ENCODE data around the gene MYNN.

DNA sequence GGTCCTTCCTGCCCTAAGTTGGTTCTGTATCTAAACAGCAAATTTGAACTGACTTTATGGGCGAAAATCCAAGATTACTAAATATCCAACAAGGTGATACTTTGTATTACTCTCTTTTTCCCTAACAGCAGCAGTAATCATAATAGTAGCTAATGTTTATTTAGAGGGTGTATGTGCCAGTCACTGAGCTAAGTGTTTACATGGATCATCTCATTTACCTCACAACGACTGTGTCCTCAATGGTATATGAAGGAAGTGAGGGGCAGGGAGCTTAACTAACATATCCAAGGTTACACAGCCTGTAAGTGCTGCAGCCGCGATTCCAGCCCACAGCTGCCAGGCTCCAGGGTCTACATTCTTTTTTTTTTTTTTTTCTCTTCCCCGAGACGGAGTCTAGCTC is 49.8 kb downstream of the MYNN start:
- TF ChIP-seq, protein P1, sequence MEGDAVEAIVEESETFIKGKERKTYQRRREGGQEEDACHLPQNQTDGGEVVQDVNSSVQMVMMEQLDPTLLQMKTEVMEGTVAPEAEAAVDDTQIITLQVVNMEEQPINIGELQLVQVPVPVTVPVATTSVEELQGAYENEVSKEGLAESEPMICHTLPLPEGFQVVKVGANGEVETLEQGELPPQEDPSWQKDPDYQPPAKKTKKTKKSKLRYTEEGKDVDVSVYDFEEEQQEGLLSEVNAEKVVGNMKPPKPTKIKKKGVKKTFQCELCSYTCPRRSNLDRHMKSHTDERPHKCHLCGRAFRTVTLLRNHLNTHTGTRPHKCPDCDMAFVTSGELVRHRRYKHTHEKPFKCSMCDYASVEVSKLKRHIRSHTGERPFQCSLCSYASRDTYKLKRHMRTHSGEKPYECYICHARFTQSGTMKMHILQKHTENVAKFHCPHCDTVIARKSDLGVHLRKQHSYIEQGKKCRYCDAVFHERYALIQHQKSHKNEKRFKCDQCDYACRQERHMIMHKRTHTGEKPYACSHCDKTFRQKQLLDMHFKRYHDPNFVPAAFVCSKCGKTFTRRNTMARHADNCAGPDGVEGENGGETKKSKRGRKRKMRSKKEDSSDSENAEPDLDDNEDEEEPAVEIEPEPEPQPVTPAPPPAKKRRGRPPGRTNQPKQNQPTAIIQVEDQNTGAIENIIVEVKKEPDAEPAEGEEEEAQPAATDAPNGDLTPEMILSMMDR (IDR thresholded peaks at IDR 0.05; ENCODE audit: low read depth, low read length): no peak
- no peak for TF ChIP-seq EZH2phosphoT487 (IDR thresholded peaks at IDR 0.05; ENCODE audit: low read depth)

All from OCI-LY3 (cell line).